ENCODE measurements around the gene ZNF432. TPM values are rescaled to one million over a fixed set of nuclear protein-coding genes. Genes with fewer than 3 reads are reported as not detected.

ZNF432 gene
- total RNA-seq, 1 experiment from 2014 or later = 7.3 TPM

DNA sequence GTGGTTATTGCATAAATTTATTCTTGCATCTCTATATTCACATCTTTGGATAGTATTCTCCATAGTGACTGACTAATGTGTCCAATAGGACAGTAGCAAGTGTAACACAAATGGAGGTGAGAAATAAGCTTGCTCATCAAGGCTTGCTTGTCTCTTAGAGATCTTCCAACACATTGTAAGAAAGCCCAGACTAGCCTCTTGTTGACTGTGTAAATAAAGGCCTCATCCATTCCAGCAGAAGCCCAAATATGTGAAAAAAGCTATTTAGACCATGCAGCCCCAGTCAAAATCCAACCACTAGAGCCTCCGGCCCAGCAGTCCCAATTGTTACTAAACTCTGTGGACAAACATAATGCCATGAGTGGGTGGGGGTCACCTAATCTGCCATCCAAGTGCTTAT, 38.0 kb downstream of the ZNF432 start:
- no peak for DNase-seq (ENCODE audit: low read depth)

- peak; percentile 92 for DNase-seq (ENCODE audit: low read depth)
Measured at GRCh38 chr19:52007806-52008557, 40.7 kb downstream of the ZNF432 start, which contains the start of gene ZNF615. TSS of gene ZNF615 (minus strand) at chr19:52008211. CDS start at chr19:52003711, 4,500 bp downstream.

- peak; percentile 13 for DNase-seq (ENCODE audit: low read depth)
Measured at GRCh38 chr19:52007451-52007805, 41.2 kb downstream of the ZNF432 start.

- DNase-seq (ENCODE audit: low read depth) = no peak
Measured at GRCh38 chr19:51994048-51994644, 54.5 kb downstream of the ZNF432 start.

DNA sequence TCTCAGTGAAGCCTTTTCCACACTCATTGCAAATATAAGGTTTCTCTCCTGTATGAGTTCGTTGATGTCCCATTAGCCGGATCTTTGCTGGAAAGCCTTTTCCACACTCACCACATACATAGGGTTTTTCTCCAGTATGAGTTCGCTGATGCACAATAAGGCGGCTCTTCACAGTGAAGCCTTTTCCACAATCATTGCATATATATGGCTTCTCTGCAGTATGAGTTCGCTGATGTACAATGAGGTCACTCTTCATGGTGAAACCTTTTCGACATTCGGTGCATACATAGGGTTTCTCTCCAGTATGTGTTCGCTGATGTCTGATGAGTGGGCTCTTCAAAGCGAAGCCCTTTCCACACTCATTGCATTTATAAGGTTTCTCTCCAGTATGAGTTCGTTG, 55.2 kb downstream of the ZNF432 start:
- DNase-seq (ENCODE audit: low read depth) = no peak

GRCh38 chr19:51986309-51987291, 62.0 kb downstream of the ZNF432 start, which contains the start of gene ZNF350:
TSS of gene ZNF350 (minus strand) at chr19:51986840. CDS start at chr19:51974360, 12,480 bp downstream.
- DNase-seq (ENCODE audit: low read depth) = peak; percentile 94

GRCh38 chr19:51983361-51983760, 65.3 kb downstream of the ZNF432 start:
- no peak for DNase-seq (ENCODE audit: low read depth)

Other genes with a start within 250 kb of the ZNF432 start
- 4.9 and 5.7 TPM in 2 replicates for gene ZNF577, start 160.9 kb downstream of the ZNF432 start, total RNA-seq (2014; rRNA removed; shearing (Covaris generic))
- gene ZNF649, start 143.8 kb downstream of the ZNF432 start, total RNA-seq (2014; rRNA removed; shearing (Covaris generic)) = 9.0 and 14.5 TPM in 2 replicates
- gene ZNF613, start 121.4 kb downstream of the ZNF432 start, total RNA-seq (2014; rRNA removed; shearing (Covaris generic)) = 2.7 and 7.1 TPM in 2 replicates
- 8.7 and 17.7 TPM in 2 replicates for gene ZNF350, start 62.0 kb downstream of the ZNF432 start, total RNA-seq (2014; rRNA removed; shearing (Covaris generic))
- gene ZNF615, start 40.6 kb downstream of the ZNF432 start, total RNA-seq (2014; rRNA removed; shearing (Covaris generic)) = 5.7 and 6.7 TPM in 2 replicates
- gene ZNF614, start 20.5 kb downstream of the ZNF432 start, total RNA-seq (2014; rRNA removed; shearing (Covaris generic)) = 12.1 and 14.8 TPM in 2 replicates
- gene ZNF841, start 46.9 kb upstream of the ZNF432 start, total RNA-seq (2014; rRNA removed; shearing (Covaris generic)) = 12.1 and 12.5 TPM in 2 replicates
- gene ZNF616, start 91.1 kb upstream of the ZNF432 start, total RNA-seq (2014; rRNA removed; shearing (Covaris generic)) = 4.7 and 10.8 TPM in 2 replicates
- gene ZNF836, start 122.8 kb upstream of the ZNF432 start, total RNA-seq (2014; rRNA removed; shearing (Covaris generic)) = 2.5 and 5.2 TPM in 2 replicates
- gene PPP2R1A, start 141.2 kb upstream of the ZNF432 start, total RNA-seq (2014; rRNA removed; shearing (Covaris generic)) = 164 and 208 TPM in 2 replicates
- gene ZNF766, start 220.7 kb upstream of the ZNF432 start, total RNA-seq (2014; rRNA removed; shearing (Covaris generic)) = 7.5 and 12.5 TPM in 2 replicates
- gene ZNF480, start 248.3 kb upstream of the ZNF432 start, total RNA-seq (2014; rRNA removed; shearing (Covaris generic)) = 8.6 and 10.7 TPM in 2 replicates